LHCN-M2 (cell line): Measurements from ENCODE around the gene CLMP. TPM values are rescaled to one million over a fixed set of nuclear protein-coding genes. Genes with fewer than 3 reads are reported as not detected.
"Not testable (repeated sequence)": the region's sequence is repeated elsewhere in the genome, so short reads cannot be mapped to it uniquely, and the experiment has no call there.

Experiments
- DNase-seq: peaks from one replicate; pipeline ENCODE4 v3.0.0-alpha.2; 2012; ENCODE audit warnings: low read depth
- total RNA-seq: library from RNA; depleted of rRNA; stranded (reverse); fragments of >200 nt; gene quantifications from 2 replicates; pipeline ENCODE4 v1.2.3, GENCODE V29; 2014

The CLMP gene
- total RNA-seq, 1 experiment from 2014 or later, result 65.3 TPM

DNA sequence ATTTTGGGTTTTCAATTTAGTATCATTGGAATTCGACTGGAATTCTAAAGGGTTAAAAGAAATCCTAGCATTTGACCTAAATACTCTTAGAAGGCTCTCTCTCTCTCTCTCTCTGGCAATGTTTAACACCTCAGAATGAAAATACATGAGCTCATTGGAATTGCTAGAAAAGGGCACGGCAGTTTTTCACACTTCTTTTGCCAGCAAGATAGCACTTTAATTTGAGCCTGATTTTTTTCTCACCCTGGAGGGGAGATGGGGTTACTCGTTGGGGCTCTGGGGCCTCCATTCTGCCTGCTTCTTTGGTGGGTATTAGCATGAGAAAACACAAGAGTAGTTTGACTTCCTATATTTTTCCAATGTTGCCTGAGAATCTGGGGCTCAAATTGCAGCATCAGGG is 22.8 kb upstream of the CLMP start:
- no peak for DNase-seq

DNA sequence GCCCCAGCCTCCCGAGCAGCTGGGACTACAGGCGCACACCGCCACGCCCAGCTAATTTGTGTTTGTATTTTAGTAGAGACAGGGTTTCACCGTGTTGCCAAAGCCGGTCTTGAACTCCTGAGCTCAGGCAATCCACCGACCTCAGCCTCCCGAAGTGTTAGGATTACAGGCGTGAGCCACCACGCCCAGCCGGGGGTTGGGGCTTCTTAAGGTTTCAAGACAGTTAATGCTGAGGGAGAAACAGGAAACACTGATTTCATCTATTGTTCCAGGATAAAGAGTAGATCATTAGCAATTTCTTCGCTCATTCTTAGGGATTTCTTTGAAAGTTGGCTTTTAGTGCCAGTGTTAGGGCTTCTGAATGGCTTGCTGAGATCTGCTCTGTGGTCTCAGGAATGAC is 21.2 kb upstream of the CLMP start:
- no peak for DNase-seq

DNA sequence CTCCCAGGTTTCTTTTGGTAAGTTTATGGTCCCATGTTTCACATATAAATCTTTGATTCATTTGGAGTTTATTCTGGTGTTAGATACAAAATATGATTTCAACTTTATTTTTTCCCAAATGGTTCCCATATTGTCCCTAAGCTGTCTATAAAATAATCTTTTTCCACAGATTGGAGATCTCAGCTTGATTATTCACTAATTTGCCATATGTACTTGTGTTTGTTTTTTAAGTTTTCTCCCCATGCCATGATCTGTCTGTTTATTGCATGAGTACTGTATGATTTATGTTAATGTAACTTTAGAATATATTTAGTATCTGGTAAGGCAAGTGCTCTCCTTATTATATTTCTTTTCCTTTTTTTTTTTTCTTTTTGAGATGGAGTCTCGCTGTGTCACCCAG is 19.9 kb upstream of the CLMP start:
- DNase-seq, result no peak

DNA sequence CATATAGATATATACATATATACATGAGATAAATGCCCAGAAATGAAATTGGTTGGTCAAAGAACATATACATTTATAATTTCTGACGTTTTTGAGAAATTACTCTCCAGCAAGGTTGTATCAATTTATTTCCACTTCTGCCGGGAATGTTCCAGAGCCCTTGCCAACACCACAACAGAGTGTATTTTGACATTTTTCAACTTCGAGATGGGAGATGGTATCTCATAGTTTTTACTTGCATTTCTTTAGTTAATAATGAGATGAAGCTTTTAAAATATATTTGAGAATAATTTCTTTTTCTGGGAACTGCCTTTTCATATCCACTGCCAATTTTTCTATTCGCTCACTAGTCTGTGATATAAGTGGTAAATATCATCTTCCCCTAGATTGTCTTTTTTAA is 19.3 kb upstream of the CLMP start:
- DNase-seq, result no peak

DNA sequence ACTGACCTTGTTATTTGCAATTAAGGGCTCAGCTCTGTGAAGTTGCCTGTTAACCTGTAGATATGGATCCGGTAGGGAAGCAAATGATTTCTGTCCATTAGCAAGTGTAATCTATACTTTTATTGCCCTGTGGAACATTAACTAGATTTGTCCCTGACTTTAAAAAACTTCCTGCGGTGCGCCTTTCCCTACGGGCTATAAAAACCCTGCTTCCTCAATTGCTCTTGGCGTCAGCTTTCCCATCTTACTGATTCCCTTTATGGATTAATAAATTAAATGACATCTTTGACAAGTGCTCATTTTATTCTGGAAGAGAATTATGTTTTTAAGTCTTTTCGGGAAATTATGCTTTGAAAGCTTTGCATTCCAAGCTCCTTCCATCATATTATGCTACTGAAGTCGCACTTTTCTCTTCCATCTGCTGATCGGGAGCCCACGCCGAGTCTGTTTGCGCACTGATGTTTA is 18.3 kb upstream of the CLMP start:
- no peak for DNase-seq

DNA sequence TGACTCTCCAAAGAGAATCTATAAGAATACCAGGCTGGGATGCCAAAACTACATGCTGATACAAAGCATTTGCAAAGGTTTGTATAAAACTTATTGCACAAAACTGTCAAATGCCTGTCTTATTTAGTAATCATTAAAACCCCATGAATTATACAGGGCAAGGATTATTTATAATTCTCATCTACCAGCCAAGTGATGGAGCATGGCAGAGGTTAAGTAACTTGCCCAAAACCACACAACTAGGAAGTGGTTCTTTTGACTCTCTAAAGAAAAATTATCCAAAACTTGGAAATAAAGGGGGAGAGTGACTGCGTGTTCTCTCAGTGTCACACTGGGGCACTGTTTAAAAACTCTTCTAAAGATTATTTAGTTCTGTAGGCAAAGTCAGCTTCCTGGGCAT is 17.4 kb upstream of the CLMP start:
- DNase-seq, result peak; percentile 43

DNA sequence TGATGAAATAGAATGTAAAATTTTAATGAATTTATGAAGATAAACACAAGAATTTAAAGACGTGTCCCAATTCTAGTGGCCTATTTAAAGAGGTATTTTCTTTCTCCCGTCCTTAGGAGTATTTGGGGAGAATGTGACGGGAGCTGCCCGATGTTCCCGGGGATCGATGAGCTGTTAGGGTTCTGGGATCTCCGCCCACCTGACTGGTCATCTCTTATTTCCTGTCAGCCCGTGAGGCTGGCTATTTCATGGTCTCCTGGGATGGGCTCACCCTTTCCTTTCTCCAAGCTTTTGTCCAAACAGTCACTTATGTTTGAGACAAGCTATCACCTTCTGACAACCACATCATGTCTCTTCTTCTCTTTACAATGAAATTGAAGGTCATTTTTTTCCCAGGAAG is 16.9 kb upstream of the CLMP start:
- DNase-seq, result peak; percentile 35

DNA sequence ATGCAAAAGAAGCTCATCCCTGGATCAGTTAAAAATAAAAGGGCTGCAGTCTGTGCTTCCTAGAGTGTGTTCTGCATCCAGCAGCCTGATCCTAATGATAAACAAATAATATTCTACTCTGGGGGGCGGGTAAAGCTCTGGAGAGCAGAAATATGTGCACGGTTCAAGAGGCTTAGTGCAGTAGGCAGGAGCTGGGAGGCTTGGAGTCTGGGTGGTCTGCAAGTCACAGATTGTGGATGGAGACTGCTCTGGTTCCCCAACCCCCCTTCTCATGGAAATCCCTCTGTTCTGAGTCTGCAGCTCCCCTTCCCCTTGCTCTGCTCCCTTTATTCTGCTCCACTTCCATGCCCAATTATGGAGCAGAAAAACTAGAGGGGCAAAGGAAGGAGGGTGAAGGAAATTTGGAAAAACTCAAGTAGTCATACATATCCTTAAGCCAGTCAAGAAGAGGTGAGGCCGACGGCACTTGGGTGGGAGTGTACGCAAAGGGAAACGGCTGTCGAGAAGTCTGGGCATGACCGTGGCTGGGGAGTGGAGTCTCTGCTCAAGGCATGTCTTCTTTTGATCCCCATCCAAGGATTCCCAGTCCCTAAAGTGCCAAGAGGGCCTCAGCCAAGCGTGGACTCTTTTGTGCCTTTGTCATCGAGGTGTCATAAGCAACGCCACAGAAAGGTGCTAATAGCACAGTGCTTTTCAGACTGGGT is 16.3 kb upstream of the CLMP start:
- no peak for DNase-seq

DNA sequence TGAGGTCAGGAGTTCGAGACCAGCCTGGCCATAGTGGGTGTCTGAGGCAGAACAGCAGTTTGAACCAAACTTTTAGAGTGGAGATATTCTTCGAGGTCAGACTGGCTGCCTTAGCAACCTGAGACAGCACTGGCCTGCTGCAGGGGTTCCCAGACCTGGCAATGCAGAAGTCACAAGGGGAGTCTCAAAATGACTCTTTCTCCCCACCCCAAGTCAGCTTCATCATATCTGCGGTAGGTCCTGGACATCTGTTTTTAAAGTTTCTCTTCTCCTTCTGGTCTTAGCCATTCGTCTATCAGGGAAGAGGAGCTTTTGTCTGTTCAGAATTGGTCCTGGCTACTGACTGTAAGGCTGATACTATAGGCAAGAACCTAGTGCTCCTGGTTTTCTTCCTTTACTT is 14.5 kb upstream of the CLMP start:
- no peak for DNase-seq

DNA sequence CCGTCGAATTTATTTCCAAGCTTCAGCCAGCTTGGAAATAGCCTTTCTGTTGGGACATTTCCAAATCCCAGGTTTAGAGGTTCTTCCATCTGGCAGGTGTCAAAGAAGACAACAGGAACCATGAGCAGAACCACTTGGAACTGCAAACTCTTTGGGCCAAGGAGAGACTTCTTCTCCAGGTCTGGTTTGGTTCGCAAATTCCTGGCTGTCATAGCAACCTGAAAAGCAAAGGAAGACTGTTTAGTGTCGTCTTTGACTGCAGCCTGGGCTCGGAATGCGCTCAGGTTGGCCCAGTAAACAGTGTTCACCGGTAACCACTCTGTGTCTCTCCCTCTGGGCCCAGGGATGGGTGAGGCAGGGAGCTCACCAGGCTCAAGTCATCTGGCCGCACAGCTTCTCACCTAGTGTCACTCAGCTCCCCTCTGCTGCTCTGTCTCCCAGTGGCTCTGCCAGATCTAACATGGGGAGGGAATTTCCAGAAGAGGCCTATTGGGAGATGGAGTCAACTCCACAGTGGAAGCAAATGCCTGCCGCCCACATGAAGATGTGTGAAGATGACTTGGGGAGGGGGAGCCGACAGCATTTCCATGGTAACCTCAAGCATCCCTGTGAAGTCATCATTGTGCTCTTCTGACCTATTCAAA is 11.9 kb upstream of the CLMP start:
- no peak for DNase-seq

DNA sequence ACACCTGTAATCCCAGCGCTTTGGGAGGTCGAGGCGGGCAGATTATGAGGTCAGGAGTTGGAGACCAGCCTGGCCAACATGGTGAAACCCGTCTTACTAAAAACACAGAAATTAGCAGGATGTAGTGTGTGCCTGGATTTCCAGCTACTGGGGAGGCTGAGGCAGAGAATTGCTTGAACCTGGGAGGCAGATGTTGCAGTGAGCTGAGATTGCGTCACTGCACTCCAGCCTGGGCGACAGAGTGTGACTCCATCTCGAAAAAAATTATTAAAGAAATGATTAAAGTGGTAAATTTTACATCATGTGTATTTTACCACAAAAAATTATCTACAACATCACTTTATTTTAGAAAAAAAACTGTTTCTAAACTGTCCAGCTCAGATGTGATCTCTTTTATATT is 11.0 kb upstream of the CLMP start:
- not testable (repeated sequence) for DNase-seq

DNA sequence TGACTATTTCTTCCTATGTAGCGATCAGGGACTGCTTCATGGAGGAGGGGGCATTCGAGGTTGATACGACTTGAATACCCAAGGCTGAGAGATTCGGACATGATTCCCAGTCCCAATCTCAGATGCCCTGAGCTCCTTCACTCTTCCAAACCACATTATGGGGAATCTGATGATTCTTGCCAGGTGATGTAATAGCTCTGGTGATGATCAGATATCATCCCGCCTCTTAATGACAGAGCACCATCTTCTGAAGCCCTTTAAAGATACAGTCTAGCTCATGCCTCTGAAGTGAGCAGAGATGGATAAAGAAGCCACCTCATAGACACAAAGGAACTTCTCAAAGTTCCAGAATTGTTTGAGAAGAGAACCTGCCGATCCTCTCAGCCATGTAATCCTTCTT is 8.9 kb upstream of the CLMP start:
- peak; percentile 61 for DNase-seq

DNA sequence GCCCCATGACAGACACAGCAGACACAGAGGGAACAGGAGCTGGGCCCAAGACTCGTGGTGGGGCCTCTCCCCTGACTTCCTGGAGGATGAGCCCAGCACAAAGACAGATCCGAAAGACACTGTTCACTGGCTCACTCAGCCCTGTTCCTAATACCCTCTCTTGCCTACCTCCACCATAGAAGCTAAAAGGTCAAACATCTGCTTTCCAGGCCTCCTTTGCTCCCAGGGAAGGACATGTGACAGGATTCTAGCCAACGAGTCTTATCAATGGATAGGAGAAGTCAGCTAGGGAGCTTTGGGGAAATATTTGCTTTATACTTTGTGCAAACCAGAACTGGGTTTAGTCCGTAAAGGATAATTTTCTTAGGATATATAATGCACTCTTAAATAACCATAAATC is 8.4 kb upstream of the CLMP start:
- no peak for DNase-seq

DNA sequence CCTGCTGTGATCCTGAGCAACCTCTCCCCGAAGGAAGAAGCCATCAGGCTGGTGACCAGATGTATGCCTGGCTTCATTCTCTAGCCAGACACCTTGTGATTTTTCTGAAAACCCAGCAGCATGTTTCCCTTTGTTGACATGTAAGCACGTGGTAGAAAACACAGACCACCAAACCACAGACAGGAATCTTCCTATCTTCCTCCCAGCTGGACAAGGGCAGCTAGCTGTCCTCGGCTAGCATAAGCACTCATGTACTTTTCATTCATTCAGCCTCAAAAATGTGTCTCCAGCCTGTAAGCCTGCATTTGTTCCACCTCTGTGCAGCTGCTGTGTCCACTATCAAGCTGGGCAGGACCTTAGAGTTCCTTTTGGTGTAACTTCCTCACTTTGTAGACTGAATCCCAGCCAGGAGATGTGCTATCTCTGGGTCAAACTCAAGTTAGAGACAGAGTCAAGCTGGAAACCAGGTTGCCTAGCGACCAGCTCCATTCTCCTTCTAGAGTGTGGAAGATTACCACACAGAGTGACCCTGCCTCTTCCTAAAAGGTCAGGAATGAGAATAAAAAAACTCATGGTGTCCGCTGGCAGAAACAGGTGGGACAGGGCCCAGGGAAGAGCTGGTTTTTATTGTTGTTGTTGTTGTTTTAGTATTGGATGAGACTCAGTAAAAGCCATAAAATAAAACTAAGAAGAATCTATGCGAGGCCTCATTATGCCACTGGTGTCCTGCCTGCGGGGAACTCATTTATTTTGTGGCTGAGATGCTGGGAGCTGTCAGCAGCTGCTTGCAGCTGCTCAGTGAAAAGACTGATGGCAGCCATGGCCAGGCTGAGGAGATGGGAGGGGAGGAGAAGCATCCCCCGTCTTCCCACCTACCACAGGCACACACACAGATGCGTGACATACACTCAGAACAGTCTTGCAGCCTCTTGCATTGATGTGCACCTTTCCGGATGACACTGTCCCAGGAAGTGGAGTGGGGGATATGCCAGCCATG is 7.4 kb upstream of the CLMP start:
- peak; percentile 86 for DNase-seq

DNA sequence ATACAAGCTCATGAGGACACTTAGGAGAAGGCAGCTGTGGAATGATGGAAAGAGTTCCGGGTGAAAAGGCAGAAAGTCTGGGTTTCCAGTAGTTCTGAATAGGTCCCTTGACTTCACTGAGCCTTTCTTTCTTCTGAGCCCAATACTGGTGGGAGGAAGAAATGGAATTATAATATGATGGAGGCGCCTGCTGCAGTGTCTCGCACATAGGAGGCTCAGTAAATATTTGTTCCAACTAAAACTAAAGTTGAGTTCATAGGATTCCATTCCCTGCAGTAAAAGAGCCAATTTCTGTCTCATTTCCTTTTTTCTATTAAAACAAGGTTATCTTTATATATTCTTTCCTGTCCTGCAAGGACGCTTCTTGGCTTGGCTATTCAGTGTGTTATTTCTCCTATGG is 5.2 kb upstream of the CLMP start:
- no peak for DNase-seq

DNA sequence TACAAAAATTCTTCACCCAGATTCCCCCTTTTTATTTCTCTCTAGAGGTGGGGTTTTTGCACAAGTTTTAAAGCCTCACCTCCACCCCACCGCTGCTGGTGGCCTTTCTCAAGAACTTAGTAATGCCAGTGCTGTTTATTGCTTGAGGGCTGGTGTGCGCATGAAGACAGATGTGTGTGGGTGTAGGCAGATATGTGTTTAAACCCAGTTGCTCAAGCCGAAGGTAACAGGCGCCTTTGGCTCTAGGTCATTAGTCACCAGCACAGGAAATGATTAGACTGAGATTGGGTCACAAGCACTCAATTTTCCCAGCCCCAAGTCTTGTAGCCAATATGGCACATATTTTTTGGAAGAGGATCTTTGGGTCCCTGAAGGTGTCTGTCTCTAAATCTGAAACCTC is 2.7 kb upstream of the CLMP start:
- DNase-seq, result peak; percentile 84

DNA sequence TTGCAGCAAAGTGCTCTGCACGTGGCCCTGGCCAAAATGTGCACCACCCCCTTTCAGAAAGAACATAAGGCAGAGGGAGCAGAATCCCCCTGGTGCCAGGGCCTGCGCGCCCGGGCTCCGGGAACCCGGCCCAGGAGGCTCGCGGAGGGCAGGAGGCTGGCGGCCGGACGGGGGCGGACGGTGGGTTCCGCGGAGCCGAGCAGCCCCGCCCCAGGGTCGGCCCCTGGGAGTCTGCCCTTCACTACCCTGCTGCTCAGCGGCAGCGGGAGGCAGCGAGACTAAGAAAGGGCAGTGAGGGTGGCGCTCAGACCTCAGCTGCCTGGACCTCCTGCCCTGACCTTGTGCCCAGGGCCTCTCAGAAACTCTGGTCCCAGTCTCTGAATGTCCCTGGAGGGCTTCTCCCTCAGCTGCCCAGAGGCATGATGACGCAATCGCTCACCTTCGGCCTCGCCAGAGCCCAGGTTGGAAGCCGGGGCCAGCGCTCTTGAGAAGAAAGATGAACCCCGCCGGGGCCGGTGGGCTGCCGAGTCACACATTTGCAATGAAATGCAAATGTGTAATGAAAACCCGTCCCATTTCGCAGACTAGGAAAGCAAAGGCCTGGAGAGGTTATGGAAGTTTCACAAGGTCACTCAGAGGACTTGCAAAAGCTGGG is 1.1 kb upstream of the CLMP start:
- no peak for DNase-seq

DNA sequence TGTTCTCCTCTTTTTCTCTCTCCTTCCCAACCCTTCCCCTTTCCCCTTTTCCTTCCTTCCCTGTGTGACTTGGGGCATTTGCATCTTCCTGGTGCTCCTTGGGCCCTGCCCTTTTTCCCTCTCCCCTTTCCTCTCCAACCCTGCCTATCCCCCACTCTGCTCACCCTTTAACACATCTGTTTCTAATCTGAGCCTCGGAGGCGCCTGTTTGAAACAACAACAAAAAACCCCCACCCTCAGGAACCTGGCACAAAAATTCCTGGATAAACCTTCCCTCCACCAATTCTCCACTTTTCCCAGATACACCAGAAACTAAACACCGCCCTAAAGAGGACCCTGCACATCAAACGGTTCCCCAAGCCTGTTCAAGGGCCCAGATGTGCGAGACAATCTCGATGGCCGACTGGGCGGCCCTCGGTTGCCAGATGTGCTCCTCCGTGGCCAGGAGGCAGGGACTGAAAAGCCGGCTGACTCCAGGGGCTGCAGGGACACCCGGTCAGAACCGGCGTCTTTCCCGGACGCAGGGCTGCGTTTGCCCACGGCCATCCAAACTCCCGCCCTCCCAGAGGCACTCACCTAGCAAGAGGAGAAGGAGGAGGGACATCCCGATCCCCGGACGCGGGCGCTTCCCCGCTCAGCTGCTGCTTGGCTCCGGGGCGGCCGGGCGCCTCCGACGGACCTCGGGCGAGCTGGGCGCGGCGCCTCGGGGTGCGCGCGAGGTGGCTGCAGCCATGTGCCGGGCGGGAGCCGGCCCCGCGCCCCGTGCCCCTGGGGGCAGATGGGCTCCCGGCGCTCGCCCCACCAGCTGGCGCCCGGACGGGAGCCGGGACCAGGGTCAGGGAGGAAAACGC is 486 bp downstream of the CLMP start:
- DNase-seq, result peak; percentile 39

DNA sequence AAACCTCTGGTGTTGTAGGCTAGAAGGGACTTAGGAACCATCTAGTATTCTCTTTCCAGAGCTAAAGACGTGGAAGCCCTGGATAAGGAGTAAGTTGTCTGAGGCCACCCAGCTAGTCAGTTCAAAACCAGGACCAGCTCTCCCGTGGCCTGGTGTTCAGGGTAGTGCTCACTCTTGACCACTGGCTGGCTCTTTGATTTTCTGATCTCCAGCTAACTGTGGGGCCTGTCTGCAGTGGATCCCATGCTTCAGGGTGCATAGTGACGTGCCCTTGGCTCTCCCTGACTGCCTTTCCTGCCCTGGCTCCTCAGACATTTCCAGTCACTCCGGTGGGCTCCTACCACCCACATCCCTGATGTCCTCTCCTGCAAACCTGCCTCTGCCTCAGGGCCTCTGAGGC is 1.3 kb downstream of the CLMP start:
- no peak for DNase-seq

DNA sequence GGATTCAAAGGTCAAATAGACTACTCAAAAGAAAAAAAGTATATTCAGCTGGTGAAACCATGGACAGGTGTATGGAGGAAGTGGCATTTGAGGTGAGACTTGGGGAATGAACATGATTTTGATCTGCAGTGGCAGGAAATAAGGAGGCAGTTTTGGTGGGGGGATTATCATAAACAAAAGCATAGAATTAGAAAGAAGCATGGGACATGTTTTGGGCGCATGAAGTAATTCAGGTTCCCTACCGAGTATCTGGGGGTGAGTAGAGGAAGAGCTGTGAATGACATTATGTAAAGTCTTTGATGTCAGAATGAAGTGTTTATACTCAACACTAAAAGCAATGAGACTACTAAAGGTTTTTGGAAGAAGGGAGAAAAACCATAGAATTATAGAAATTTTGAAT is 3.1 kb downstream of the CLMP start:
- no peak for DNase-seq

DNA sequence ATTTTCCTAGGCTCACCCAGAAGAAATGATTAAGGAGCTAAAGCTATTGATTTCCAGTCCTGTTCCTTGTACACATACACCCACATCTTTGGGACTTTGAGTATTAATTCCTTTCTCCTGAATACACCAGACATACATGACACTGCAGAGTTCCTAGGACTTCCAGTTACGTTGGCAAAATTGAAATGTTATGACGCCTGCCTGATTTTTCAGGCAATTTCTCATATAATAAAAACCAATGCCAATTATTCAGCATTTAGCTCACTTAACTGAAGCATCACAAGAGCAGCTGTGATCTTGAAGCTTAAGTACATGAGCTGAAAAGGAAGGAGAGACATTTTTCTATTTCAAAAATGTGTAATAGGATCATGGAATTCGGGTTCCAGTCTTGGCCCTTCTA is 4.5 kb downstream of the CLMP start:
- DNase-seq, result no peak
